Omental fat pad (tissue), 4 donors: ENCODE results near the gene KIR3DL2. TPM values are rescaled to one million over a fixed set of nuclear protein-coding genes. Genes with fewer than 3 reads are reported as not detected.
"Not testable (repeated sequence)": the region's sequence is repeated elsewhere in the genome, so short reads cannot be mapped to it uniquely, and the experiment has no call there.

Experiments
- ATAC-seq: fragments of 150-250 bp; one replicate; pipeline ENCODE4 v1.9.1; 2016; ENCODE audit warnings: mild to moderate bottlenecking, moderate library complexity; ENCODE audit not compliant: low FRiP score
- DNase-seq: peaks from one replicate; pipeline ENCODE4 v3.0.0-alpha.2; 2019; ENCODE audit warnings: low spot score
- total RNA-seq, 4 donors: library from RNA; depleted of rRNA; stranded (reverse); fragments of >200 nt; gene quantifications; one replicate each; pipeline ENCODE4 v1.1.0, GENCODE V29; 2016
- TF ChIP-seq, protein P1 (sequence below), 3 donors: fragments of 450-650 bp; IDR thresholded peaks; one replicate each; pipeline ENCODE4 v1.5.1; 2016 to 2017; ENCODE audit warnings: antibody characterized with exemption in 3 of 3, mild to moderate bottlenecking in 3 of 3, moderate library complexity in 2 of 3

KIR3DL2 gene
- total RNA-seq, result under 1 TPM in 2 of 4 donors, not detected in 2; 0.36 to 0.38 TPM

DNA sequence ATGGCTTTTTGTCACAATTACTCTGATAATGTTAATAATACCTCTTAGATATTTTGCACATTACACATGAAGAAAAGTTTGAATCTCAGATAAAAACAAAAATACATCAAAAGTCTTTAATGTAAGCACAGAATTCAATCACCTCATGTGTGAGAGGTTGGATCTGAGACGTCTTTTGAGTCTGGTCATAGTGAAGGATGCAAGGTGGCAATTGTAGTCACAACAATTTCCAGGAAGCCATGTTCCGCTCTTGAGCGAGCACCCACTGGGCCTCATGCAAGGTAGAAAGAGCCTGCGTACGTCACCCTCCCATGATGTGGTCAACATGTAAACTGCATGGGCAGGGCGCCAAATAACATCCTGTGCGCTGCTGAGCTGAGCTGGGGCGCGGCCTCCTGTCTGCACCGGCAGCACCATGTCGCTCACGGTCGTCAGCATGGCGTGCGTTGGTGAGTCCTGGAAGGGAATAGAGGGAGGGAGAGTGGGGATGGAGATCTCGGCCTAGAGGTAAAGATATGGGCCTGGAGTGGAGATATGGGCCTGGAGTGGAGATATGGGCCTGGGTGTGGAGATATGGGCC, at the start of gene KIR3DL2:
Gene KIR3DL2, plus strand, starts transcription at position 383 of the 580 bp plus-strand sequence. Its CDS starts 33 bp downstream, at position 416.
- not testable (repeated sequence) for DNase-seq, ATAC-seq

DNA sequence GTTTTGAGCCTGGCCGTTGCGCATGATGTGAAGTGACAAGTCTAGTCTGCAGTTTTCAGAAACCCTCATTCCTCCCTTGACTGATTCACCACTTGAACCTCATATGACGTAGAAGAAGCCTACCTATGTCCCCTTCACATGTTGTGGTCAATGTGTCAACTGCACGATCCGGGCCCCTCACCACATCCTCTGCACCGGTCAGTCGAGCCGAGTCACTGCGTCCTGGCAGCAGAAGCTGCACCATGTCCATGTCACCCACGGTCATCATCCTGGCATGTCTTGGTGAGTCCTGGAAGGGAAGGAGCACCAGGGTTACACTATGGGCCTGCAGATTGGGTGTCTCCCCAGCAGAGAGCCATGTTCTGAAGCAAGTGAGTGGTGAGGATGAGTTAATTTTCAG, 46.8 kb upstream of the KIR3DL2 start, which contains the start of gene KIR2DL4:
Gene KIR2DL4, plus strand, starts transcription at position 201 of the 400 bp plus-strand sequence. Its CDS starts 42 bp downstream, at position 243.
- no peak for ATAC-seq
- DNase-seq, result no peak
- TF ChIP-seq, protein P1, sequence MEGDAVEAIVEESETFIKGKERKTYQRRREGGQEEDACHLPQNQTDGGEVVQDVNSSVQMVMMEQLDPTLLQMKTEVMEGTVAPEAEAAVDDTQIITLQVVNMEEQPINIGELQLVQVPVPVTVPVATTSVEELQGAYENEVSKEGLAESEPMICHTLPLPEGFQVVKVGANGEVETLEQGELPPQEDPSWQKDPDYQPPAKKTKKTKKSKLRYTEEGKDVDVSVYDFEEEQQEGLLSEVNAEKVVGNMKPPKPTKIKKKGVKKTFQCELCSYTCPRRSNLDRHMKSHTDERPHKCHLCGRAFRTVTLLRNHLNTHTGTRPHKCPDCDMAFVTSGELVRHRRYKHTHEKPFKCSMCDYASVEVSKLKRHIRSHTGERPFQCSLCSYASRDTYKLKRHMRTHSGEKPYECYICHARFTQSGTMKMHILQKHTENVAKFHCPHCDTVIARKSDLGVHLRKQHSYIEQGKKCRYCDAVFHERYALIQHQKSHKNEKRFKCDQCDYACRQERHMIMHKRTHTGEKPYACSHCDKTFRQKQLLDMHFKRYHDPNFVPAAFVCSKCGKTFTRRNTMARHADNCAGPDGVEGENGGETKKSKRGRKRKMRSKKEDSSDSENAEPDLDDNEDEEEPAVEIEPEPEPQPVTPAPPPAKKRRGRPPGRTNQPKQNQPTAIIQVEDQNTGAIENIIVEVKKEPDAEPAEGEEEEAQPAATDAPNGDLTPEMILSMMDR (IDR thresholded peaks at IDR 0.05), result no peak

DNA sequence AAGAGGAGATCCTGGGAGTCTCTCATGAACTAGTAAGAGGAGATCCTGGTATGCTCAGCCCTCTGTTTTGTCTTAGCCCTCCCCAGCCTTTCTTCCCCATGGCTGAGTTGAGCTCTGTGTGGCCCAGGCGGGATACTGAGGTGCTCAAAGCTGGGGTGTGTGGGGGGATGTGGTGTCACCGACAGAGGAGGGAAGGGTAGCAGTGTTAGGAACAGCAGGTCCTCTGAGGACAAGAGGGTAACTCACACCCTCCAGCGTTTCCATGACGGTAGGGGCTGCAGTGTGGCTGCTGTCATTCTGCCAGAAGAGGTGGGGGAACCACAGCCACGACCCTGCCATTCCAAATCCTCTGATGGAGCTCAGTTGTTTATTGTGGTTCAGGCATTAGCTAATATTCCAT, 46.1 kb upstream of the KIR3DL2 start:
- DNase-seq, result no peak
- no peak for ATAC-seq
- TF ChIP-seq, protein P1 (IDR thresholded peaks at IDR 0.05), result no peak

DNA sequence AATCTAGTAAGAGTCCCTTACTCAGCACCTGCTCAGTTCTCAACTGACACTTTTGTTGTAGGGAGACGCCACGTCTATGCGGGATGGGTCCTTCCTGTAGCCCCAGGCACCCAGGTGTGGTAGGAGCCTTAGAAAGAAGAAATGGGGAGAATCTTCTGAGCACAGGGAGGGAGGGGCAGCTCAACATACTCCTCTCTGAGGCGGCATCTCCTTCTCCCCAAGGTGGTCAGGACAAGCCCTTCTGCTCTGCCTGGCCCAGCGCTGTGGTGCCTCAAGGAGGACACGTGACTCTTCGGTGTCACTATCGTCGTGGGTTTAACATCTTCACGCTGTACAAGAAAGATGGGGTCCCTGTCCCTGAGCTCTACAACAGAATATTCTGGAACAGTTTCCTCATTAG, 45.7 kb upstream of the KIR3DL2 start:
- TF ChIP-seq, protein P1 (IDR thresholded peaks at IDR 0.05), result no peak
- no peak for DNase-seq
- no peak for ATAC-seq

DNA sequence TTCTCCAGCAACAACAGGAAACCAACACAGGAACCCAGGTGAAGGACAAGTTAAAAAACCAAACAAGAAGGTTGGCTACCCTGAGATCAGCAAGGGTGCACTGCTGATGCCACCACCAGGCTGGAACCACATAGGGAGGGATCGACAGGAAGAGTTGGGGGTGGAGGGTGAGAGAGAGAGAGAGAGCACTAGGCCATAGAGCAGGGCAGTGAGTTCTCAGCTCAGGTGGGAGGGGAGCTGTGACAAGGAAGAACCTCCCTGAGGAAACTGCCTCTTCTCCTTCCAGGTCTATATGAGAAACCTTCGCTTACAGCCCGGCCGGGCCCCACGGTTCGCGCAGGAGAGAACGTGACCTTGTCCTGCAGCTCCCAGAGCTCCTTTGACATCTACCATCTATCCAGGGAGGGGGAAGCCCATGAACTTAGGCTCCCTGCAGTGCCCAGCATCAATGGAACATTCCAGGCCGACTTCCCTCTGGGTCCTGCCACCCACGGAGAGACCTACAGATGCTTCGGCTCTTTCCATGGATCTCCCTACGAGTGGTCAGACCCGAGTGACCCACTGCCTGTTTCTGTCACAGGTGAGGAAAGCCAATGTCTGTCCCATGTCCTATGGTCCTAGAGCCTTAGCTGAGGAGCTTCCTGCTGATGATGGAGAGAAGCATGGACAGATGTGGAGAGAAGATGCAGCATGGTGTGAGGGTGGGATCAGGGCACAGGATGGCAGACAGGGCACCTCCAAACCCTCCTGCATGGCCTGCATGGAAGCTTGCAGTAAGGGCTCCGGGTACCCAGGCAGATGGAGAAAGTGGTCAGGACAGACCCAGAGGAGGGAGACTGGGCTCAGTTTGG, 44.4 kb upstream of the KIR3DL2 start:
- DNase-seq (no peak), ATAC-seq (no peak)
- TF ChIP-seq, protein P1 (IDR thresholded peaks at IDR 0.05), result no peak

DNA sequence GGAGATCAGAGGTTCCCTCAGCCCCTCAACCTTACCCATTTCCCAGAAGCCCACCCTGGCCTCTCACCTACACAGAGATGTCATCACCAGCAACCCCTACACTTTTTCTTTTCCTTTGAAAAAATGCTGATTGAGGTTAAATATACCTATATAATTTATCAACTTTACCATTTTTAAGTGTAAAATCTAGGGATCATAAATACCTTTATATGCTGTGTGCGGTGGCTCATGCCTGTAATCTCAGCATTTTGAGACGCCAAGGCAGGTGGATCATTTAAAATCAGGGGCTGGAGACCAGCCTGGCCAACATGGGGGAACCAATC, 43.8 kb upstream of the KIR3DL2 start:
- DNase-seq, result no peak
- TF ChIP-seq, protein P1 (IDR thresholded peaks at IDR 0.05), result no peak
- ATAC-seq, result no peak

DNA sequence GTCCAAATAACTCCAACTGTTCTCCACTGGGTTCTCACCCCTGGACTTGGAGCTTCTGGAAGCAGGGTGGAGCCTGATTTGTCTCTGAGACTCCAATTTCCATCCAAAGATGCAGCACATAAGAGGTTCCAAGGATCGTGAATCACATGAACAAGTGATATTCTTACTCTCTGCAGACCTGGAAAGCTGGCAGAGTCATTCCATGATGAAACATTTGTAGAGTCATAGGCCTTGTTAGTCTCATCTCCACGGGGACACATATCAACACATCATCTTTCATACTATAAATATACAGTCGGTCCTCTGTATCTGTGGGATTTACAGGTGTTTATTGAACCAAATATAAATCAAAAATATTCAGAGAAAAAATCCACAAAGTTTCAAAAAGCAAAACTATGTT, 35.7 kb upstream of the KIR3DL2 start:
- ATAC-seq, result not testable (repeated sequence)

DNA sequence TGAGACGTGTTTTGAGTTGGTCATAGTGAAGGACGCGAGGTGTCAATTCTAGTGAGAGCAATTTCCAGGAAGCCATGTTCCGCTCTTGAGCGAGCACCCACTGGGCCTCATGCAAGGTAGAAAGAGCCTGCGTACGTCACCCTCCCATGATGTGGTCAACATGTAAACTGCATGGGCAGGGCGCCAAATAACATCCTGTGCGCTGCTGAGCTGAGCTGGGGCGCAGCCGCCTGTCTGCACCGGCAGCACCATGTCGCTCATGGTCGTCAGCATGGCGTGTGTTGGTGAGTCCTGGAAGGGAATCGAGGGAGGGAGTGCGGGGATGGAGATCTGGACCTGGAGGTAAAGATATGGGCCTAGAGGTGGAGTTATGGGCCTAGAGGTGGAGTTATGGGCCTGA, 34.0 kb upstream of the KIR3DL2 start, which contains the start of gene KIR3DL1:
Gene KIR3DL1, plus strand, starts transcription at position 218 of the 400 bp plus-strand sequence.
- not testable (repeated sequence) for ATAC-seq, DNase-seq

More for the DNA sequence above, 35.7 kb upstream of the KIR3DL2 start:
- DNase-seq, result not testable (repeated sequence)
